OCI-LY7 (cell line): Measurements from ENCODE around the gene NOL12. TPM values are rescaled to one million over a fixed set of nuclear protein-coding genes. Genes with fewer than 3 reads are reported as not detected.

Experiments
- BruUV-seq: library from RNA; stranded (reverse); fragments of 400-500 nt; replicated peaks from 2 replicates; lab custom pipeline; 2021; lab: Mats Ljungman, UMichigan
- CTCF ChIA-PET: fragments of 300-600 bp; sonication (Branson Sonifier 250); formaldehyde crosslinking; loops from one replicate; lab custom pipeline; 2022; ENCODE audit warnings: antibody characterized with exemption; ENCODE audit not compliant: unreplicated experiment; lab: Charles Lee
- POLR2A ChIA-PET: fragments of 300-600 bp; sonication (Branson Sonifier 250); formaldehyde crosslinking; loops from one replicate; lab custom pipeline; 2022; ENCODE audit warnings: antibody characterized with exemption; lab: Charles Lee
- DNase-seq: peaks from one replicate; pipeline ENCODE4 v3.0.0-alpha.2; 2015; ENCODE audit warnings: low spot score
- H2AFZ ChIP-seq: fragments of 200-600 bp; sonication (generic), shearing (Covaris generic); 2 replicates; pipeline ENCODE4 v1.6.1; 2014; ENCODE audit warnings: mild to moderate bottlenecking, antibody characterized with exemption, low read length, moderate library complexity
- H3K27ac ChIP-seq: fragments of 200-600 bp; sonication (generic); 2 replicates; pipeline ENCODE4 v1.5.1; 2014; ENCODE audit warnings: mixed run types, low read depth, mild to moderate bottlenecking, moderate library complexity, low read length, inconsistent platforms; ENCODE audit not compliant: poor library complexity, severe bottlenecking
- H3K36me3 ChIP-seq: fragments of 200-600 bp; sonication (generic); 2 replicates; pipeline ENCODE4 v1.6.1; 2014; ENCODE audit warnings: mild to moderate bottlenecking, antibody characterized with exemption, low read length, moderate library complexity, mixed read lengths; ENCODE audit not compliant: insufficient read depth
- H3K4me1 ChIP-seq: fragments of 200-600 bp; sonication (generic); 2 replicates; pipeline ENCODE4 v1.5.1; 2014; ENCODE audit warnings: mild to moderate bottlenecking, low read length; ENCODE audit not compliant: insufficient read depth, poor library complexity, severe bottlenecking
- H3K4me2 ChIP-seq: fragments of 200-600 bp; sonication (generic); 2 replicates; pipeline ENCODE4 v1.6.1; 2014; ENCODE audit warnings: mild to moderate bottlenecking, low read length
- H3K4me3 ChIP-seq: fragments of 200-600 bp; sonication (generic); 2 replicates; pipeline ENCODE4 v1.5.1; 2014; ENCODE audit warnings: mild to moderate bottlenecking, low read depth, low read length; ENCODE audit not compliant: poor library complexity, severe bottlenecking
- H3K79me2 ChIP-seq: fragments of 200-600 bp; sonication (generic); 2 replicates; pipeline ENCODE4 v1.6.1; 2016; ENCODE audit warnings: low read depth, mild to moderate bottlenecking, low read length, moderate library complexity, mixed read lengths; ENCODE audit not compliant: insufficient read depth
- H3K9me2 ChIP-seq: fragments of 200-600 bp; sonication (generic); 2 replicates; pipeline ENCODE4 v1.6.1; 2016; ENCODE audit warnings: mild to moderate bottlenecking, low read length, mixed read lengths; ENCODE audit not compliant: insufficient read depth
- H3K9me3 ChIP-seq: fragments of 200-600 bp; sonication (generic); 2 replicates; pipeline ENCODE4 v1.6.1; 2014; ENCODE audit warnings: mild to moderate bottlenecking, mixed run types, low read length, mixed read lengths
- H4K20me1 ChIP-seq: fragments of 200-600 bp; sonication (generic); 2 replicates; pipeline ENCODE4 v1.6.1; 2014; ENCODE audit warnings: mild to moderate bottlenecking, antibody characterized with exemption, low read length, moderate library complexity, mixed read lengths; ENCODE audit not compliant: insufficient read depth
- EZH2phosphoT487 ChIP-seq: fragments of 200-600 bp; sonication (generic); IDR thresholded peaks from 2 replicates; pipeline ENCODE4 v1.6.1; 2018; ENCODE audit warnings: low read depth, borderline replicate concordance, mild to moderate bottlenecking, mixed run types, antibody characterized with exemption, low read length, moderate library complexity, mixed read lengths
- intact Hi-C: fragments of 100-400 bp; cut with micrococcal nuclease; formaldehyde crosslinking; loops from one replicate; pipeline ENCODE4 v1.10.0; 2022; ENCODE audit not compliant: unreplicated experiment
- total RNA-seq, 2 experiments: library from RNA; depleted of rRNA in 1 of 2; stranded (reverse); fragments of >200 nt in 1 of 2; shearing (Covaris generic) in 1 of 2; gene quantifications; 2 replicates each; pipeline ENCODE4 v1.2.3, GENCODE V29; 2014 to 2022
- TF ChIP-seq, protein P1 (sequence below): fragments of 200-600 bp; sonication (generic); conservative IDR thresholded peaks from 2 replicates; pipeline ENCODE4 v1.5.1; 2014; ENCODE audit warnings: mild to moderate bottlenecking, antibody characterized with exemption, low read length, moderate library complexity, mixed read lengths

NOL12 gene
- total RNA-seq, 2 experiments from 2014 or later = 62.3 to 64.6 TPM

DNA sequence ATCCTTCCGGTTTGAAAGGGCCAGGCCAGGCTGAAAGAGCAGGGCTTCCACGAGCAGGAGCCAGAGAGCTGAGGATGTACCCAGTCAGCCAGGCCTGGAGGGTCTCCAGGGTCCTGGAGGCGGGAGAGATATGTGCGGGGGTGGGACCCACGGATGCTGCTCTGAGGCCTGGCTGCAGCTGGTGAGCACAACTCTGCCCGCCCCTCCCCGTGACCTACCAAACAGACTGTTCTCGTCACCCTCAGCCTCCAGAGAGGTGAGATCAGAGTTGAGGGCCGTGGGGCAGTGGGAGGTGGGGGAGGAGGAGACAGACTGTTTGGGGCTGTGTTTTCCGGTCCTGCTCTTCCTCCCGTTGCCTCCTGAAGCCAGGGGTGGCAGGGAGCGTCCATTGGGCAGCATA lies 52.9 kb downstream of the NOL12 start:
- H3K4me2 ChIP-seq = no peak overlapping the region
- H3K79me2 ChIP-seq = no peaks in the 10 kb centered on the region
- no peak overlapping the region for H2AFZ ChIP-seq
- no TSS peak for BruUV-seq
- DNase-seq = no peak
- H3K4me1 ChIP-seq = peaks cover 7% of the 10 kb centered on the region
- H3K4me3 ChIP-seq = no peak overlapping the region
- no peaks in the 10 kb centered on the region for H4K20me1 ChIP-seq
- no peaks in the 10 kb centered on the region for H3K36me3 ChIP-seq
- POLR2A ChIA-PET = interaction anchor here (0.6 kb wide), 1 partner anchor 136 kb away, joined by 3 read pairs; no protein-coding TSS in a partner anchor
- TF ChIP-seq, protein P1, sequence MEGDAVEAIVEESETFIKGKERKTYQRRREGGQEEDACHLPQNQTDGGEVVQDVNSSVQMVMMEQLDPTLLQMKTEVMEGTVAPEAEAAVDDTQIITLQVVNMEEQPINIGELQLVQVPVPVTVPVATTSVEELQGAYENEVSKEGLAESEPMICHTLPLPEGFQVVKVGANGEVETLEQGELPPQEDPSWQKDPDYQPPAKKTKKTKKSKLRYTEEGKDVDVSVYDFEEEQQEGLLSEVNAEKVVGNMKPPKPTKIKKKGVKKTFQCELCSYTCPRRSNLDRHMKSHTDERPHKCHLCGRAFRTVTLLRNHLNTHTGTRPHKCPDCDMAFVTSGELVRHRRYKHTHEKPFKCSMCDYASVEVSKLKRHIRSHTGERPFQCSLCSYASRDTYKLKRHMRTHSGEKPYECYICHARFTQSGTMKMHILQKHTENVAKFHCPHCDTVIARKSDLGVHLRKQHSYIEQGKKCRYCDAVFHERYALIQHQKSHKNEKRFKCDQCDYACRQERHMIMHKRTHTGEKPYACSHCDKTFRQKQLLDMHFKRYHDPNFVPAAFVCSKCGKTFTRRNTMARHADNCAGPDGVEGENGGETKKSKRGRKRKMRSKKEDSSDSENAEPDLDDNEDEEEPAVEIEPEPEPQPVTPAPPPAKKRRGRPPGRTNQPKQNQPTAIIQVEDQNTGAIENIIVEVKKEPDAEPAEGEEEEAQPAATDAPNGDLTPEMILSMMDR = no peak
- no peak for TF ChIP-seq EZH2phosphoT487
- H3K9me3 ChIP-seq = no peaks in the 10 kb centered on the region
- intact Hi-C loops = no loop called here
- CTCF ChIA-PET = interaction anchor here (0.5 kb wide), 1 partner anchor 239 kb away, joined by 3 read pairs; no protein-coding TSS in a partner anchor
- no peak overlapping the region for H3K27ac ChIP-seq
- H3K9me2 ChIP-seq = no peaks in the 10 kb centered on the region

DNA sequence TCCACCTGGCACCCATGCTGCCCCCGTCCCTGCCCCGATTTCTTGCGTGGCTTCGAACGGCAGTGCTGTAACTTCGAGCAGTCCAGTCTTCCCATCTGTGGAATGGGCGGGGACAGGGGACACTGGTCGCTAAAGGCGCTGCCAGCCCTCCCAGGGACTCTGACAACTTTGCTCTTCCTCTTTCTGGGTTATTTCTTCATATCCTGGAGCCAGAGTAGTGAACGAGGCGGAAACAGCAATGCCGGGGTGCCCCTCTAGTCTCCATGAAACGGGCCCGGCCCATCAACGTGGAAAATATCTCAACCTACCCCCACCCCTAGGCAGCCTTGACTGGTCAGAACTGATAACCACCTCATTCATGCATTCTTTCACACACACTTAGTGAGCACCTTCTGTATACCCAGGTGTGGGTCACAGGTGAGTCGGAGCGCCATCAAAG lies 53.5 kb downstream of the NOL12 start:
- POLR2A ChIA-PET = no interaction called here
- CTCF ChIA-PET = no interaction called here
- intact Hi-C loops = no loop called here

More for the DNA sequence above, 53.5 kb downstream of the NOL12 start:
- peaks cover 9% of the 10 kb centered on the region for H3K4me1 ChIP-seq
- no peaks in the 10 kb centered on the region for H3K79me2 ChIP-seq
- H3K4me2 ChIP-seq = no peak overlapping the region
- no peak overlapping the region for H3K27ac ChIP-seq
- TF ChIP-seq EZH2phosphoT487 = no peak
- TF ChIP-seq, protein P1 = no peak
- DNase-seq = peak; percentile 20
- H3K9me3 ChIP-seq = no peaks in the 10 kb centered on the region
- H2AFZ ChIP-seq = no peak overlapping the region
- no peak overlapping the region for H3K4me3 ChIP-seq
- H4K20me1 ChIP-seq = no peaks in the 10 kb centered on the region
- no peaks in the 10 kb centered on the region for H3K36me3 ChIP-seq
- H3K9me2 ChIP-seq = no peaks in the 10 kb centered on the region
- no TSS peak for BruUV-seq
